ENCODE results near the gene PACSIN1.

GRCh38 chr6:34554291-34555006 lies 88.6 kb downstream of the PACSIN1 start:
- TF ChIP-seq, protein P1, sequence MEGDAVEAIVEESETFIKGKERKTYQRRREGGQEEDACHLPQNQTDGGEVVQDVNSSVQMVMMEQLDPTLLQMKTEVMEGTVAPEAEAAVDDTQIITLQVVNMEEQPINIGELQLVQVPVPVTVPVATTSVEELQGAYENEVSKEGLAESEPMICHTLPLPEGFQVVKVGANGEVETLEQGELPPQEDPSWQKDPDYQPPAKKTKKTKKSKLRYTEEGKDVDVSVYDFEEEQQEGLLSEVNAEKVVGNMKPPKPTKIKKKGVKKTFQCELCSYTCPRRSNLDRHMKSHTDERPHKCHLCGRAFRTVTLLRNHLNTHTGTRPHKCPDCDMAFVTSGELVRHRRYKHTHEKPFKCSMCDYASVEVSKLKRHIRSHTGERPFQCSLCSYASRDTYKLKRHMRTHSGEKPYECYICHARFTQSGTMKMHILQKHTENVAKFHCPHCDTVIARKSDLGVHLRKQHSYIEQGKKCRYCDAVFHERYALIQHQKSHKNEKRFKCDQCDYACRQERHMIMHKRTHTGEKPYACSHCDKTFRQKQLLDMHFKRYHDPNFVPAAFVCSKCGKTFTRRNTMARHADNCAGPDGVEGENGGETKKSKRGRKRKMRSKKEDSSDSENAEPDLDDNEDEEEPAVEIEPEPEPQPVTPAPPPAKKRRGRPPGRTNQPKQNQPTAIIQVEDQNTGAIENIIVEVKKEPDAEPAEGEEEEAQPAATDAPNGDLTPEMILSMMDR (IDR thresholded peaks at IDR 0.05 in 2 of 3, conservative IDR thresholded peaks at IDR 0.05 in 1 of 3; ENCODE audit: borderline replicate concordance in 1 of 3, insufficient read depth in 1 of 3, low read depth in 2 of 3, low read length in 2 of 3), result no peak
- no peak for TF ChIP-seq POLR2AphosphoS5 (IDR thresholded peaks at IDR 0.05; ENCODE audit: low read depth, low read length)
